Measurements from ENCODE around the gene EPN2.

EPN2 gene

GRCh38 chr17:19290066-19290705, 53.0 kb downstream of the EPN2 start:
- no peak for DNase-seq

GRCh38 chr17:19291646-19292376, 54.6 kb downstream of the EPN2 start:
- DNase-seq = no peak

- DNase-seq = no peak
These were observed 55.2 kb downstream of the EPN2 start for GRCh38 chr17:19292377-19292711.

GRCh38 chr17:19294443-19294842, 57.3 kb downstream of the EPN2 start:
- DNase-seq = no peak

GRCh38 chr17:19295473-19296135, 58.4 kb downstream of the EPN2 start:
- no peak for DNase-seq

GRCh38 chr17:19296786-19297778, 59.9 kb downstream of the EPN2 start:
- no peak for DNase-seq

- no peak for DNase-seq
These were observed 61.5 kb downstream of the EPN2 start for GRCh38 chr17:19298569-19299213.

- no peak for DNase-seq
These were observed 62.1 kb downstream of the EPN2 start for GRCh38 chr17:19299214-19299747.

- DNase-seq = no peak
These were observed 62.7 kb downstream of the EPN2 start for GRCh38 chr17:19299866-19300265.

- no peak for DNase-seq
These were observed 64.2 kb downstream of the EPN2 start for GRCh38 chr17:19301274-19301951.

GRCh38 chr17:19301973-19302372, 64.8 kb downstream of the EPN2 start:
- no peak for DNase-seq

GRCh38 chr17:19302791-19303331, 65.7 kb downstream of the EPN2 start:
- DNase-seq = peak in 1 of 56 donors; percentile 33

GRCh38 chr17:19303367-19303776, 66.2 kb downstream of the EPN2 start:
- no peak for DNase-seq

- peak in 15 of 56 donors; percentile 25 to 61 (median 45) for DNase-seq
These were observed 67.0 kb downstream of the EPN2 start for GRCh38 chr17:19304209-19304608.

GRCh38 chr17:19304751-19305150, 67.6 kb downstream of the EPN2 start:
- DNase-seq = no peak

GRCh38 chr17:19305256-19305655, 68.1 kb downstream of the EPN2 start:
- DNase-seq = no peak

GRCh38 chr17:19305761-19306159, 68.6 kb downstream of the EPN2 start:
- DNase-seq = no peak

- peak in 52 of 56 donors; percentile 51 to 96 (median 86) for DNase-seq
These were observed 69.3 kb downstream of the EPN2 start for GRCh38 chr17:19306160-19307111.

Data from nucleus accumbens (tissue), 56 donors.